HG03521 (cell line): ENCODE results near the gene RAD51B.
"Not testable (repeated sequence)": the region's sequence is repeated elsewhere in the genome, so short reads cannot be mapped to it uniquely, and the experiment has no call there.

ENCODE experiments used
- ATAC-seq: cut with Tn5 transposase; IDR thresholded peaks from one replicate; pipeline ENCODE4 v1.9.1; 2021; ENCODE audit warnings: mild to moderate bottlenecking, moderate library complexity; ENCODE audit not compliant: unreplicated experiment

Gene RAD51B

DNA sequence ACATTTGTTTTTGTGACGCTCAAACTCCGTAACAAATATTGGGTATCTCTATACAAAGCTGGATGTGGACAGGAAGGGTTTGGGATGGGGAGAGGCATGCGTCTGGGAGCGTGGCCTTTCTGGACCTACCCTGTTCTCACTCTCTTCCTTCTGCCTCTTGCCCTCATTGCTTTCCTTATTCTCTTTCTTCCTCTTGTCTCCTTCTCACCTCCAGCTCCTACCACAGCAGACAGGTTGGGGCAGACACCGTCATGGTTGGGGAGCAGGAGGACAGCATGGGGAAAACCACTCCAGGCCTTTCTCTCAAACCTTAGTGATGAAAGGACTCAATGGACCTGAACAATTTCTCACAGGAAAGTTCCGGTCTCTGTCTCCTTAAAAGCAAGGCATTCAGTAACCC, 465.3 kb downstream of the RAD51B start:
- ATAC-seq: no peak

DNA sequence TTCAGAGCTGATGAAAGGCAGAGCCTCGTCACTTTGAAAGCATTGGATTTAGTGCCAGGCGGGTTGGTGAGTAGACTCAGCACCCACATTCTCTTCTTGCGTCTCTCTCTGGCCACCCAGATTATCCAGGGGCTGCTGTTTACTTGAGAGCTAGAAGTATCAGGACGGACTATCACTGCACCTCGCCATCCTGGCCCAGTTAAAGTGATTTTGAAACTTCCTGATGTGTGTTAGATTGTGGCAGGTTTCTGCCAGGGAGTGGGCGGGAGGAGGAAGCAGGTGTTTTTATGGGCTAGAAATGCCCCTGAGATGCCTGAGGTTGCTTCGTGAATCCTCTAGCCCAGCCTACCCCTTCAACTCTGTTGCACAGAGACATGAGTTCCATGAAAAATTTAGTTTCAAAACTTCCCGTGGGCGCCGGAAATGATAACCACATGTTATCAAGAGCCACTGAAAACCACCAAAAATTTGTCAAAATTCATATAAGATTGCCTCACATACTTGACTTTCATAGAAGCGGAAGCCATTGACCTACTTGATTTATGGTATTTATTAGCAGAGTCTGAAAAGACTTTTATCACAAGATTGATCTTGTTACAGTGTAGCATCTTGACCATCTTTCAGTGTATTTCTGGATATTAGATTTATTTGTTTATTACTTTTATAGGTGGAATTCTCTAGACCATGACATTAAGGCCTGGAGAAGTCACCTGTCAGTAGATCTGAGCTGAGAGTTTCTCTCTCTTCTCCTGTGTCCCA, 466.0 kb downstream of the RAD51B start:
- ATAC-seq: no peak

DNA sequence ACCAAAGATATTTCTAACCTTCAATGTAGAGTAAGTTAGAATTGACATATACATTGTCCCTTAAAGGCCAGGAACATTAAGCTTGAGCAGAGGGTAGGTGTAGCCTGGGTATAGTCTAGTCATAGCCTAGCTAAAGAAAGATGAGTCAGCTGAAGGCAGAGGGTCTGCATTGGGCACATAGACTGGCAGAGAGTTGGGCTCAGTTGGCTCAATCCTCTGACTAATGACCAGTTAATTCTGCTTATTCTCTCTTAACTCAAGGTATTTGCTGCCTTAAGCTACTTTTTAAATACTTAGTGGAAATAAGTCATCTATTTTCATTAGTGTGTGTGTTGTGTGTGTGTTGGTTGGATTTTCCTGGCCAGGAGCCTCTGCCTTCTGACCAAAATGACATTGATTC, 467.1 kb downstream of the RAD51B start:
- ATAC-seq: no peak

GRCh38 chr14:68289452-68289851, 469.9 kb downstream of the RAD51B start:
- not testable (repeated sequence) for ATAC-seq

DNA sequence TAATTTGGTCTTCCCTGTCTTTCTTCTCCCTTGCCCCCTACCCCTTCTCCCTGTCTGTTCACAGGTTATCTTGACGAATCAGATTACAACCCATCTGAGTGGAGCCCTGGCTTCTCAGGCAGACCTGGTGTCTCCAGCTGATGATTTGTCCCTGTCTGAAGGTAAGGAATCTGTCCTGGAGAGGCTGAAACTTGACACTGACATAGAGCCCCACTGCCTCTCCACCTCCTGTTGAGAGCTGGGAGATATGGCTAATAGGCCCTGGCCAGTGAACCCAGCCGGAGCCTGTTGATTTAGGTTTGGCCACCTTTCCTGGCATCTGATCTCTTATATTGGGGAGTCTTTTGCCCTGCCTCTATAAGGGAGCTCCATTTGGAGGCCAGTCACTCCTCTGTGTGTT, 472.2 kb downstream of the RAD51B start:
- ATAC-seq: no peak

GRCh38 chr14:68292441-68293215, 473.0 kb downstream of the RAD51B start:
- no peak for ATAC-seq

GRCh38 chr14:68293404-68293803, 473.8 kb downstream of the RAD51B start:
- ATAC-seq: no peak

DNA sequence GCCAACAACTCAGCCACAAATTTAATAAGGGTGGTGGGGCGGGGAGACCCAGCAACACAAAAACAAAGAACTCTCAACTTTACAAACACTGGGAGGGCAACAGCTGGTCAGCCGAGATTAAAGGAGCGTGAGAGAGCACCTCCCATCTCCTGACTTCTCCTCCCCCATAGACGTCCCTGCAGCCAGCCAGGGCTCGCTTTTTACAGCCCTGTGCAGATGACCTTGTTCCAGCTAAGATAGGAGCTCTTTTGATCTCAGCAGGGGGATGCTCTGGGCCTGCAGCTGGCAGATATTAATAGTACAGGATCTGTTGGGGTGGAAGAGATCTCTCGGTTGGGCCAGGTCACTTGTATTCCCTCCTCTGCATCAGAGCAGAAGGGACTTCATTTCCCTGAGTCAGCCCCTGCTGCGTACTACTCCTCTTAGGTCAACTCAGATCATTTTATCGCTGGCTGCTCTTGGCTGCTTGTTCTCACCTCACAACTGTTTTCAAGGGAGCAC, 475.8 kb downstream of the RAD51B start:
- no peak for ATAC-seq

- ATAC-seq: no peak
Measured at GRCh38 chr14:68297039-68297438, 477.5 kb downstream of the RAD51B start.

DNA sequence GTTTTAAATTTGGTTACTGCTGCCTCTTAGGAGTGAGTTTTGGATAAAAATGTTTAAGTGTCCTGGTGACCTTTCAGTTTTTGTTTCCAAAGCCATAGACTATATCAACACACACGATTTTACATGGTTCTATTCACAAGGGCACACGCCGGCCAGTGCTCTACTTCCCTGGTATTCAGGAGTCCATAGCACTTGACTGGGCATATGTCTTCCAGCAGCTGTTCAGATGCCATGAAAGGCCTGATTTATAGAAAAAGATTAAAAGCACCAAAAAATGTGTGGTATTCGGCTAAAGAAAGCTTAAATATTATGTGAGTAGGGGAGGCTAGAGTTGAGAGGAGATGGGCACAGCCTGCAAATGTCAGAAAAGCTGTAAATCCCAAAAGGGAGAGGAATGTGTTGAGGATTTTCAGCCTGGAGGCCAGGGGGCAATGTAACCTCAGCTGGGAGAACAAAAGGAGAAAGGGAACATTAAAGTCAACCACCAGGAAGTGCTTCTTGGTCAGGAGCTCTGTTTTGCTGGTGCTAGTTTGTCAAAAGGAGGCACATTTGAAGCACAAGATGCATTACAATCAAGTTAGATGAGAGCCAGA, 478.4 kb downstream of the RAD51B start:
- no peak for ATAC-seq

DNA sequence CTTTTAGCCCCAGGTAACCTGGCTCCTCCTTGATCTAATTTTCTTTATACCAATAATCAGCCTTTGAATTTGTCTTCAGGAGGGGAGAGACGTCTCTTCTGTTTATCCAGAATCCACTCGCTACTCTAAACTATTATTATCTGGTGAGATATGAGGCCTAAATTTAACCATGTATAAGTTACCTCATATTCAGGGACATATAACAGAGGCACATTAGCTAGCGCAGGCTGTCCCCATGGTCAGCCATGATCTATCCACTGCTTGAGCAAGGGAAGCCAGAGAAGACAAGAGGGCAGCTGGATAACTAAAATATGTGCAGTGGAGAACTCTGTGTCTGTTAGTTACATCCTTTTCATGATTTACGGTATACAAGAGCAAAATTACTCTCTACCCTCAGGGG, 481.0 kb downstream of the RAD51B start:
- ATAC-seq: no peak

GRCh38 chr14:68301219-68301618, 481.6 kb downstream of the RAD51B start:
- no peak for ATAC-seq

DNA sequence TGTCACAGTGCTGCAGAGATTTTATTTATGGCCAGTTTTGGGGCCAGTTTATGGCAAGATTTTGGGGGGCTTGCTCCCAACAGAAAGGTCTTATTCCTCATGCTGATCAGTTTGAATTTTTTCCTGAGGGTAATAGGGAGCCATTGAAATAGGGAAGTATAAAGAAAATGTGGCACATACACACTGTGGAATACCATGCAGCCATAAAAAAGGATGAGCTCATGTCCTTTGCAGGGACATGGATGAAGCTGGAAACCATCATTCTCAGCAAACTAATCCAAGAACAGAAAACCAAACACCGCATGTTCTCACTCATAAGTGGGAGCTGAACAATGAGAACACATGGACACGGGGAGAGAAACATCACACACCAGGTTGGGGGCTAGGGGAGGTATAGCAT, 483.4 kb downstream of the RAD51B start:
- ATAC-seq: not testable (repeated sequence)

- ATAC-seq: peak; percentile 10
Measured at GRCh38 chr14:68305738-68306137, 486.2 kb downstream of the RAD51B start.

DNA sequence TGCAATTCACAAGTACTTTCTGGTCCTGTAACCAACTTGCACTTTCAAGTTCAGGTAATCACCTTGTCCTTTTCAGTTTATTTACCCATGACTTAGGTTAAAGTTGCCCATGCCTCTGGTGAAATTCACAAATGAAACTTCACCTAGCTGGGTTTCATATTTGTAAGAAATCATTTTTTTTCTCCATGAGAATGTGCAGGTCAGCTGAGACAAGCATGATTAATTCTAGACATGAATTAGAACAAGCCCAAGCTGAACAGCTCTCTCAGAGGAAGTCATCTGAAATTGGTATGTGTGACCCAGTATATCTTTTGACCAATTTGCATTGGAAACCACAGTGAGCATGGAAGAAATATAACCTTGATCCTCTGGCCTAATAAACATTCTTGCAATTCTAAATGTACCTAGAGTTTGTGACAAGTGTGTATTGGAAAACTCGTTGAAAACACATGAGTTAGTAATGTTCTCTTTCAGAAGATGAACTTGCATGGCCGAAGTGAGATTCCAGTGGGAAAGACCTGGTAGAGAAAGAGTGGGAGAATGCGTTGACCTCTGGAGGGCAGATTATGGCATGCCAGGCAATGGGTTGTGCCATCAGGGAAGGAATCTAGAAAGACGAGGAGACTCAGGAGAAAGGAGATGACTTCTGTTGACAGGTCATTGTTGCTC, 486.8 kb downstream of the RAD51B start:
- ATAC-seq: peak; percentile 47

DNA sequence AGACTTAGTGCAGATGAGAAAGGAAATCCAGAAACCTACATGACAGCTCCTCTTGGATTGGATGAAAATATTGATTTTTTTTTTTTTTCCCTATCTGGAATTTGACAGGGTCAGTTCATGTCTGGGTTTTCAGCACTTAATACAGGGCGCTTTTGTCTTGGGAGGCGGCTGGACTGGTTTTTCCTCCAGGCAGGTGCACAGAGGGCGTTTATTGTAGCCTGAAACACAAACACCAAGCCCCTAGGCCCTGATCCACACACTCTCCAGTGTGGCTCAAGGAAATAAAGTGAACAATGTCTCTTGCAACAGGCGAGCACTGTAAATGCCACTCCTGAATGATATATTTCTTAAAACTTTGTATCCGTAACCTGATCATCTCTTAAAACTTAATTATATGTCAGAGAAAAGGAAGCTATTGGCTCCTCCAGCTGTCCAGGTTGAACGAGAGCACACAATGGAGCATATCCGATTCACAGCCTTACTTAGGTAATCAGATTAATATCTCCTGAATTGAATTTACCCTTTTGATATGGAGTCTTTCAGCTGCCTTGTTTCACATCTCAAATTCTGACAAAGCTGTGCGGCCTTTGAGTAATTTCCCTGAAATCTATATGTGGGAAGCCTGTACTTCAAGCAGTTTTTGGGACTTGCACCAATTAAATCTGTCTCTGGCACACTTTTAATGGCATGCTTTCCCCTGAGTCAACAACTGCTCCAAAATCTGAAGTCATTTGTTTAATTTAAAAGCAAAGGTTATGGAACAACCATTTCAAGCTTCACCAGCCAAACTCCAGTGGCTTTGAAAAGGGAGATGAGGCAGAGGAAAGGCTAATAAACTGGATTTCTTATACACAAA, 487.6 kb downstream of the RAD51B start:
- ATAC-seq: no peak

- ATAC-seq: no peak
Measured at GRCh38 chr14:68307790-68308168, 488.2 kb downstream of the RAD51B start.

DNA sequence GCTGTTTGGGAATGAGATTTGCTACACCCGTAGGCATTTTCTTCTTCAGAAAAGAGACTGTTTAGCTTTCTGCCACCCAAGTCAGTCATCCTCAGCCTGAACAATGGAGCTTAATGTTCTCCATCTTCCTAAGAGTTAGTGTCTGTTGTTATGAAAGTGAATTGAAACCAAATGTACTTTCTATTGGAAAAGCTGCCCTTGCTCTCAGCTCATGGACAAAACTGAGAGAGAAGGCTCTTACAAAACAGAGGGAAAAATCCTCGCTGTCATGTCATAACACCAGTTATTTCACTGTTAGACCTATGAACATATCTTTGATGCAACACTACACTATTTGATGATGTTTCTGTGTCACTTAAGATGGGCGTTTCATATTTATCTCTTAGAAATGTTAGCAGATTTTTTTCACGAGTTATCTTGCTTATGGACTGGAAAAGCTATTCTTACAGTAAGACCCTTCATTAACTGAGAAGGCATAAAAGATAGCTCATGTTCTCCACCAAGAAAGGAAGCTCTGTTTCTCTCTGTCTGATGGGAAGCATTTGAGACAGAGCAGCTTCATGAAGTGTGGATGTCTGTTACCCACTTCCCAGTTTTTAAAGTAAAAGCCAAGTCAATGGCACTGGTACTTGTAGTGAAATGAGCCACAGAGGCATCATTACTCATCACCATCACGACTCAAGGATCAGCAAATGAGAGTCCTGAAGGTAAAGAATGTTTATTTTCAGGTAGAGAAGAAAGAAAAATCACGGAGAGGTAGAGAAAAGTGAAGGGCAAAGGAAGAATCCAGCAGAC, 489.3 kb downstream of the RAD51B start:
- ATAC-seq: no peak

DNA sequence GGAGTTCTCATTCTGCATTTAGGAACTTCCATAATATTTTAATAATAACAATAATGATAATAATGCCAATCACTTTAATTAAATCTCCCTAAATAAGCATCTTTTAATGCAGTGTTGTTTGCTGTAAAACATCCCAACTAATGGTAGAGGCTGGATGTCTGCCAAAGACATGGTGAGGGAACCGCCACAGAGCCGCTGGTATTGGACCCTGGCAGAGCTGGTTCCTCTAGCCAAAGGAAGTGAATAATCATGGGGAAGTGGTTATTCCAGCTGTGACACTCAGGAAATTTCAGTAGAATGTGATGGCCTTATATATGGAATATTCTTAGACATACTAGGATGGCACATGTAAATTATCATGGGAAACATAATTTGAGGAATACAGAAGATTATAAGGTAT, 490.0 kb downstream of the RAD51B start:
- ATAC-seq: no peak

GRCh38 chr14:68312300-68312699, 492.7 kb downstream of the RAD51B start:
- no peak for ATAC-seq
